ENCODE data around the gene FILIP1L.

Gene FILIP1L

GRCh38 chr3:100150473-100150872, 36.2 kb upstream of the FILIP1L start:
- no peaks in the 10 kb centered on the region for H3K4me1 ChIP-seq (ENCODE audit: control insufficient read depth, insufficient read depth, low read length)
- H3K9ac ChIP-seq (ENCODE audit: low read depth, low read length) = no peak overlapping the region
- H3K27ac ChIP-seq (ENCODE audit: low read depth, low read length) = no peak overlapping the region
- no peaks in the 10 kb centered on the region for H3K27me3 ChIP-seq (ENCODE audit: control insufficient read depth, insufficient read depth, low read length)
- H3K4me3 ChIP-seq (ENCODE audit: low read depth, low read length) = no peak overlapping the region
- H3K9me3 ChIP-seq (ENCODE audit: control insufficient read depth, insufficient read depth, low read length) = peaks cover 4% of the 10 kb centered on the region; the same call in 1 of the 2 replicates
- H3K36me3 ChIP-seq (ENCODE audit: control insufficient read depth, insufficient read depth, low read length) = no peaks in the 10 kb centered on the region

GRCh38 chr3:100149713-100150415, 35.6 kb upstream of the FILIP1L start:
- Histone ChIP-seq H3K9me3 (ENCODE audit: control insufficient read depth, insufficient read depth, low read length) (no peaks in the 10 kb centered on the region), H3K9ac (ENCODE audit: low read depth, low read length) (no peak overlapping the region), H3K36me3 (ENCODE audit: control insufficient read depth, insufficient read depth, low read length) (no peaks in the 10 kb centered on the region), H3K4me3 (ENCODE audit: low read depth, low read length) (no peak overlapping the region), H3K4me1 (ENCODE audit: control insufficient read depth, insufficient read depth, low read length) (no peaks in the 10 kb centered on the region), H3K27me3 (ENCODE audit: control insufficient read depth, insufficient read depth, low read length) (no peaks in the 10 kb centered on the region), H3K27ac (ENCODE audit: low read depth, low read length) (no peak overlapping the region)

DNA sequence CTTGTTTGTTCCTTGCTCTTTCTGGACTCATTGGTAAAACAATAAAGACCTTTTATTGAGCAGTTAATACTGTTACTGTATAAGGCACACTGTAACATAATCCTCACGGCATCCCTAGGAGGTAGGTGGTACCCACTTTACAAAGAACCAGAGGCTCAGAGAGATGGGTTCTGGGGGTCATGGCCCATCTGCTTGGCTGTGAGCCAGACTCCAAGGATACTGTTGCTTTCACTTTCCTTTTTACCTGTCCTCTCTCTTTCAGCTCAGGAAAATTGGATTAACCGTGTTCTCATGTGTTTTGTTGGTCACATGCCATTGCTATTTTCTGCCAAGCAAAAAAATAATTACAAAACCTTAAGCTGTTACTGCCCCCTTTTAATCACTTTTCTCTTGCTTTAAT, 34.8 kb upstream of the FILIP1L start:
- no peaks in the 10 kb centered on the region for H3K36me3 ChIP-seq (ENCODE audit: control insufficient read depth, insufficient read depth, low read length)

DNA sequence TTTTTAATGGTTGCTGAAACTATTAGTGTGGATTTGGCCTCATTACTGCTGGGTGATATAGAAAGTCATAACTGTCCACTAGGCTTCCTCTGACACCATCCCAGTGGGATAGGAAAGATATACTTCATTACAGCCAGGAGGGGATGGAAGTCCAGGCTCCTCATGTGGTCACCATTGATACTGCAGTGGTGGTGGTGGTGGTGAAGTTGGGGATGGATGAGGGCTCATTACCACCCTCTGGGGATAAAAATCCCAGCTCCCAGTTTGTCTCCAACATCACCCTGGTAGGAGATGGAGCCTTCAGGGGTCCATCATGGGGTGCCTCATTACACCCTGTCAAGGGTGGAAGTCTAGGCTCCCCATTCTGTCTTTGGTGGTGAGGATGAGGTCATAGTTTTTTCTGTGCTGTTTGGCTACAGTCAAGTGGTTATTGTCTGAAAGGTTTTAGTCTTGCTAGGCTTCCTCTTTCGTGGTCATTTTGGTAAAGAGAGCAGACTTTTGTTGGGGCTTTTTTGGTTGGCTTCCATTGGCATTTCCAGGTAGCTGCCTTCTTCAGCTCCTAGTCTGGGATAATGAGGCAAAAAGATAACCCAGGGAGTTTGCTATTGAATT, 30.1 kb upstream of the FILIP1L start:
- 0 out of 2 replicates have a peak, but pooled peaks cover 2% of the 10 kb centered on the region for H3K9me3 ChIP-seq (ENCODE audit: control insufficient read depth, insufficient read depth, low read length)
- no peak overlapping the region for H3K9ac ChIP-seq (ENCODE audit: low read depth, low read length)
- H3K27ac ChIP-seq (ENCODE audit: low read depth, low read length) = no peak overlapping the region
- no peaks in the 10 kb centered on the region for H3K4me1 ChIP-seq (ENCODE audit: control insufficient read depth, insufficient read depth, low read length)
- H3K27me3 ChIP-seq (ENCODE audit: control insufficient read depth, insufficient read depth, low read length) = no peaks in the 10 kb centered on the region
- H3K36me3 ChIP-seq (ENCODE audit: control insufficient read depth, insufficient read depth, low read length) = no peaks in the 10 kb centered on the region
- no peak overlapping the region for H3K4me3 ChIP-seq (ENCODE audit: low read depth, low read length)

More for the DNA sequence above, 34.8 kb upstream of the FILIP1L start:
- no peak overlapping the region for H3K9ac ChIP-seq (ENCODE audit: low read depth, low read length)
- no peaks in the 10 kb centered on the region for H3K27me3 ChIP-seq (ENCODE audit: control insufficient read depth, insufficient read depth, low read length)
- no peaks in the 10 kb centered on the region for H3K9me3 ChIP-seq (ENCODE audit: control insufficient read depth, insufficient read depth, low read length)
- no peak overlapping the region for H3K27ac ChIP-seq (ENCODE audit: low read depth, low read length)
- H3K4me1 ChIP-seq (ENCODE audit: control insufficient read depth, insufficient read depth, low read length) = no peaks in the 10 kb centered on the region
- H3K4me3 ChIP-seq (ENCODE audit: low read depth, low read length) = no peak overlapping the region

- no peaks in the 10 kb centered on the region for H3K4me1 ChIP-seq (ENCODE audit: control insufficient read depth, insufficient read depth, low read length)
- H3K27me3 ChIP-seq (ENCODE audit: control insufficient read depth, insufficient read depth, low read length) = no peaks in the 10 kb centered on the region
- H3K9me3 ChIP-seq (ENCODE audit: control insufficient read depth, insufficient read depth, low read length) = 0 out of 2 replicates have a peak, but pooled peaks cover 2% of the 10 kb centered on the region
- H3K9ac ChIP-seq (ENCODE audit: low read depth, low read length) = no peak overlapping the region
- H3K36me3 ChIP-seq (ENCODE audit: control insufficient read depth, insufficient read depth, low read length) = no peaks in the 10 kb centered on the region
- no peak overlapping the region for H3K4me3 ChIP-seq (ENCODE audit: low read depth, low read length)
- no peak overlapping the region for H3K27ac ChIP-seq (ENCODE audit: low read depth, low read length)
Observed at GRCh38 chr3:100141586-100141985, 27.3 kb upstream of the FILIP1L start.

DNA sequence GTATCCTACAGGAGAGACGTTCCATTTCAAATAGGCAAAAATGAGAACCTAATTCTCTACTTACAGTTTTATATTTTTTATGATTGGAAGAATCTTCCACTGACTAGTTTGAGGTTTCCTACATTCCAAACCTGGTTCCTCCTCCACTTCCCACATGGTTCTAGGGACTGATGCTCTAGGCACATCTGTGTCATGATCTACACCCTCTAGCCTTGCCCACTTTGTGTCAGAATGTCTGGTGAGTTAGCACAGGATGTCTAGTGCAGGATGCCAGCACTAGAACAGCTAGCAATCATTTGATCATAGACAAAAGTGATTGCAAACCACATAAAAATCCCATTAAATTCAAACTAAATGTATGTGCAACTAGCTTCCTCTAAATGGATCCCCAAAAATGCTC, 26.7 kb upstream of the FILIP1L start:
- H3K4me3 ChIP-seq (ENCODE audit: low read depth, low read length) = no peak overlapping the region
- no peaks in the 10 kb centered on the region for H3K4me1 ChIP-seq (ENCODE audit: control insufficient read depth, insufficient read depth, low read length)
- H3K27me3 ChIP-seq (ENCODE audit: control insufficient read depth, insufficient read depth, low read length) = no peaks in the 10 kb centered on the region
- no peaks in the 10 kb centered on the region for H3K36me3 ChIP-seq (ENCODE audit: control insufficient read depth, insufficient read depth, low read length)
- 0 out of 2 replicates have a peak, but pooled peaks cover 2% of the 10 kb centered on the region for H3K9me3 ChIP-seq (ENCODE audit: control insufficient read depth, insufficient read depth, low read length)
- no peak overlapping the region for H3K27ac ChIP-seq (ENCODE audit: low read depth, low read length)
- H3K9ac ChIP-seq (ENCODE audit: low read depth, low read length) = no peak overlapping the region

GRCh38 chr3:100136921-100137320, 22.6 kb upstream of the FILIP1L start:
- Histone ChIP-seq H3K36me3 (ENCODE audit: control insufficient read depth, insufficient read depth, low read length) (no peaks in the 10 kb centered on the region), H3K27ac (ENCODE audit: low read depth, low read length) (no peak overlapping the region), H3K4me1 (ENCODE audit: control insufficient read depth, insufficient read depth, low read length) (no peaks in the 10 kb centered on the region), H3K9me3 (ENCODE audit: control insufficient read depth, insufficient read depth, low read length) (no peaks in the 10 kb centered on the region), H3K4me3 (ENCODE audit: low read depth, low read length) (no peak overlapping the region), H3K9ac (ENCODE audit: low read depth, low read length) (no peak overlapping the region), H3K27me3 (ENCODE audit: control insufficient read depth, insufficient read depth, low read length) (no peaks in the 10 kb centered on the region)

GRCh38 chr3:100131241-100131640, 16.9 kb upstream of the FILIP1L start:
- Histone ChIP-seq H3K9me3 (ENCODE audit: control insufficient read depth, insufficient read depth, low read length) (no peaks in the 10 kb centered on the region), H3K27ac (ENCODE audit: low read depth, low read length) (no peak overlapping the region), H3K27me3 (ENCODE audit: control insufficient read depth, insufficient read depth, low read length) (no peaks in the 10 kb centered on the region)

DNA sequence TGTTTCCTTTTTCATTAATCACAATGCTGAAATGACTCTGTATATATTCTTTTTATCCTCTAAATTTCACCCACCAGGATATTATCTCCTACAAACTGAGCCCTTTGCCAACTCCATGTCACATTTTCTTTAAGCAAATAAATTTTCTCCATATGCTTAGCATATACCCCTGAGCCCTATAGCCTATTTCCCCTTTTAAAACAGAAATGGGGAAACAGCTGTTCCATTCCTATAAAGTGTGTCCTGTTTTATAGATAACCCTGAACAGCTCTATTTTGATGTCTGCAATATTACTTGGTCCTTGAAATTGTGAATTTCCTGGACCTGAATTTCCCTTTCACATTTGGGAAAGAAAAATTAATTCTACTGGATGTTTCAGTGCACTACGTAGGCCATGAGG, 15.6 kb upstream of the FILIP1L start:
- H3K27ac ChIP-seq (ENCODE audit: low read depth, low read length) = no peak overlapping the region
- H3K9me3 ChIP-seq (ENCODE audit: control insufficient read depth, insufficient read depth, low read length) = no peaks in the 10 kb centered on the region
- no peak overlapping the region for H3K4me3 ChIP-seq (ENCODE audit: low read depth, low read length)
- no peaks in the 10 kb centered on the region for H3K36me3 ChIP-seq (ENCODE audit: control insufficient read depth, insufficient read depth, low read length)
- H3K4me1 ChIP-seq (ENCODE audit: control insufficient read depth, insufficient read depth, low read length) = no peaks in the 10 kb centered on the region
- H3K27me3 ChIP-seq (ENCODE audit: control insufficient read depth, insufficient read depth, low read length) = no peaks in the 10 kb centered on the region
- H3K9ac ChIP-seq (ENCODE audit: low read depth, low read length) = no peak overlapping the region

More at GRCh38 chr3:100131241-100131640, 16.9 kb upstream of the FILIP1L start:
- no peak overlapping the region for H3K4me3 ChIP-seq (ENCODE audit: low read depth, low read length)
- H3K36me3 ChIP-seq (ENCODE audit: control insufficient read depth, insufficient read depth, low read length) = no peaks in the 10 kb centered on the region
- no peaks in the 10 kb centered on the region for H3K4me1 ChIP-seq (ENCODE audit: control insufficient read depth, insufficient read depth, low read length)
- no peak overlapping the region for H3K9ac ChIP-seq (ENCODE audit: low read depth, low read length)

DNA sequence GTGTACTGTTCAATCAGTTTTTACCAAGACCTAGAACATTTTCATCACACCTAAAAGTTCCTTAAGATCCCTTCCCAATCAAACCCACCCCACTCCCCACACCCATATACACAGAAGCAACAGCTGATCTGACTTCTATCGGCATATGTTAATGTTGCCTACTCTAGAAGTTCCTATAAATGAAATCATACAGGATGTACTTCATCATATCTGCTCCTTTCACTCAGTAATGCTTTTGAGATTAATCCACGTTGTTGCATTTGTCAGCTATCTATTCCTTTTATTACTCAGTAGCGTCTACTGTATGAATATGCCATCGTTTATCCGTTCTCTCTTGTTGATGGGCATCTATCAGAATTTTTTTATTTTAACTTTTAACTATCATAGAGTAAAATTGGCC, 14.3 kb upstream of the FILIP1L start:
- no peaks in the 10 kb centered on the region for H3K27me3 ChIP-seq (ENCODE audit: control insufficient read depth, insufficient read depth, low read length)
- no peak overlapping the region for H3K4me3 ChIP-seq (ENCODE audit: low read depth, low read length)
- no peaks in the 10 kb centered on the region for H3K36me3 ChIP-seq (ENCODE audit: control insufficient read depth, insufficient read depth, low read length)
- no peak overlapping the region for H3K27ac ChIP-seq (ENCODE audit: low read depth, low read length)
- H3K9me3 ChIP-seq (ENCODE audit: control insufficient read depth, insufficient read depth, low read length) = no peaks in the 10 kb centered on the region
- H3K4me1 ChIP-seq (ENCODE audit: control insufficient read depth, insufficient read depth, low read length) = no peaks in the 10 kb centered on the region
- H3K9ac ChIP-seq (ENCODE audit: low read depth, low read length) = no peak overlapping the region

DNA sequence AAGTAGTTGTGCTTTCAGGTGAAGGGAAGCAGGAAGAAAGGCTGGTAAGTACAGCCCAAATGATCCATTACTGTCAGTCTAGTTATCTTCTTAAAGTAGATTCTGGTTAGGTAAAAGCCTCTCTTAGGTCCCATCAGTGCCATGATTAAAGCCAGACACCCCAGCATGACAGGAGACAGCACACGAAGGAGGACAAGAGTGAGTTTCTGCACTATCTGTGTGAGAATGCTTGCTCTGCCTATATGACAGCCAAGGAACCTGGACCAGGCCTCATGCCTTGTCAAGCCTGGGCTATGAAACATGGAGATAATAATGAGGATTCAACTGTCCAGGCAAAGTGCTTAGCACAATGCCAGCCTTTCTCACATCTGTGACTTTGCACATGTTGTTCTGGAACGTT, 13.5 kb upstream of the FILIP1L start:
- Histone ChIP-seq H3K4me1 (ENCODE audit: control insufficient read depth, insufficient read depth, low read length) (peaks cover 4% of the 10 kb centered on the region), H3K27ac (ENCODE audit: low read depth, low read length) (no peak overlapping the region), H3K9me3 (ENCODE audit: control insufficient read depth, insufficient read depth, low read length) (no peaks in the 10 kb centered on the region), H3K4me3 (ENCODE audit: low read depth, low read length) (no peak overlapping the region), H3K36me3 (ENCODE audit: control insufficient read depth, insufficient read depth, low read length) (no peaks in the 10 kb centered on the region), H3K27me3 (ENCODE audit: control insufficient read depth, insufficient read depth, low read length) (no peaks in the 10 kb centered on the region), H3K9ac (ENCODE audit: low read depth, low read length) (no peak overlapping the region)

Data from HUES48 (cell line).